ENCODE data around the gene EPN2. TPM values are rescaled to one million over a fixed set of nuclear protein-coding genes. Genes with fewer than 3 reads are reported as not detected.

The EPN2 gene
- total and polyA plus RNA-seq, 2 donors (not counting 1 experiment from before 2014, with no cell fraction given): 23.8 to 36.0 TPM

DNA sequence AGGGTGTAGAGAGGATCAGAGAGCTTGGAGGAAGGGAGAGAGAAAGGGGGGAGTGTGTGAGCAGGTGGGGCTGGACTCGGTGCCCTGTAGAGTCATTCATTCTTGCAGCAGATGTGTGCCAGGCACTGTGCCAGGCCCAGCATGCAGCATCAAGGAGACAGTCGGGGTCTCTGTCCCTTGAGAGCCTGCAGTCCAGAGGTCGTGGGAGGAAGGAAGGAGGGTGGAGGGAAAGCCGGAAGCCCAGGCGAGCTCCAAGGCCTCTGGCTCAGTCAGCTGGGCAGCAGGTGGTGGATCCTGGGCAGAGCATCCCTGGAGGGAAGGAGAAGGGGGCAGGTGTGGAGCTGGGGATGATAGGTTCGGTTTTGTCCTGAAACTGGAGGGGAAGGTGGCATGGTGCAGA is 27.5 kb downstream of the EPN2 start:
- no peak overlapping the region for H2AFZ ChIP-seq (ENCODE audit: low read length)
- H3K27ac ChIP-seq (ENCODE audit: insufficient read depth, low read length): no peak overlapping the region
- H3K4me1 ChIP-seq (ENCODE audit: control insufficient read depth, extremely low read depth, insufficient read depth, low read length): peaks cover 21% of the 10 kb centered on the region
- no peaks in the 10 kb centered on the region for H3K9me3 ChIP-seq (ENCODE audit: control insufficient read depth, insufficient read depth, low read depth, low read length)
- no peak for DNase-seq (ENCODE audit: low read depth in 2 of 2)
- H3K4me2 ChIP-seq (ENCODE audit: extremely low read depth, insufficient read depth, low read length): no peak overlapping the region
- no peaks in the 10 kb centered on the region for H3K27me3 ChIP-seq (ENCODE audit: control insufficient read depth, insufficient read depth, low read length)
- no peaks in the 10 kb centered on the region for H3K36me3 ChIP-seq (ENCODE audit: control insufficient read depth, insufficient read depth, low read length)
- H3K4me3 ChIP-seq (replicated peaks in 1 of 4; ENCODE audit: control extremely low read depth in 1 of 4, insufficient read depth in 1 of 4, low read depth in 3 of 4, low read length in 4 of 4): no peak overlapping the region
- no peak for TF ChIP-seq EZH2 (IDR thresholded peaks at IDR 0.05; ENCODE audit: low read length, missing control alignments)
- TF ChIP-seq, protein P1, sequence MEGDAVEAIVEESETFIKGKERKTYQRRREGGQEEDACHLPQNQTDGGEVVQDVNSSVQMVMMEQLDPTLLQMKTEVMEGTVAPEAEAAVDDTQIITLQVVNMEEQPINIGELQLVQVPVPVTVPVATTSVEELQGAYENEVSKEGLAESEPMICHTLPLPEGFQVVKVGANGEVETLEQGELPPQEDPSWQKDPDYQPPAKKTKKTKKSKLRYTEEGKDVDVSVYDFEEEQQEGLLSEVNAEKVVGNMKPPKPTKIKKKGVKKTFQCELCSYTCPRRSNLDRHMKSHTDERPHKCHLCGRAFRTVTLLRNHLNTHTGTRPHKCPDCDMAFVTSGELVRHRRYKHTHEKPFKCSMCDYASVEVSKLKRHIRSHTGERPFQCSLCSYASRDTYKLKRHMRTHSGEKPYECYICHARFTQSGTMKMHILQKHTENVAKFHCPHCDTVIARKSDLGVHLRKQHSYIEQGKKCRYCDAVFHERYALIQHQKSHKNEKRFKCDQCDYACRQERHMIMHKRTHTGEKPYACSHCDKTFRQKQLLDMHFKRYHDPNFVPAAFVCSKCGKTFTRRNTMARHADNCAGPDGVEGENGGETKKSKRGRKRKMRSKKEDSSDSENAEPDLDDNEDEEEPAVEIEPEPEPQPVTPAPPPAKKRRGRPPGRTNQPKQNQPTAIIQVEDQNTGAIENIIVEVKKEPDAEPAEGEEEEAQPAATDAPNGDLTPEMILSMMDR (conservative IDR thresholded peaks at IDR 0.05 in 1 of 2, IDR thresholded peaks at IDR 0.05 in 1 of 2; ENCODE audit: low read depth in 1 of 2, low read length in 2 of 2): no peak
- H3K79me2 ChIP-seq (ENCODE audit: control insufficient read depth, insufficient read depth, low read length): peaks cover 44% of the 10 kb centered on the region
- H3K9ac ChIP-seq (ENCODE audit: insufficient read depth, low read length): no peak overlapping the region
- H4K20me1 ChIP-seq (ENCODE audit: control insufficient read depth, extremely low read depth, insufficient read depth, low read length): peaks cover 7% of the 10 kb centered on the region

DNA sequence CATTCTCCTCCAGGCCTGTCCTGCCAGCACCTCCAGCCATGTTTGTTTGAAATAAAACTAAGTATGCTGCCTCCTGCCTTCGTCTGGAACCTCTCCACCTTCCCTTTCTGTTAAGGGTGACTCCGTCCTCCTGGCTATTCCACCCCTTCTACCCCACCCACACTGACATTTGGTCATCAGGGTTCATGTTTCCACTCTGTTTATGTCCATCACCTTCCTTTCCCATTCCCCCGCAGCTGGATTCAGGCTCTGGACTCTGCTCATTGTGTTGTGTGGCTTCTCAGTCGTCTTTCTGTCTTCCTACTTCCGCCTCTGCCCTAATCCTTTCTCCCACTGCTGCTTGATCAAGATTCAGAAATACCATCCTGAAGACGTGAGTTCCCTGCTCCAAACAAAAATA is 28.6 kb downstream of the EPN2 start:
- peaks cover 41% of the 10 kb centered on the region for H3K79me2 ChIP-seq (ENCODE audit: control insufficient read depth, insufficient read depth, low read length)
- peaks cover 7% of the 10 kb centered on the region for H4K20me1 ChIP-seq (ENCODE audit: control insufficient read depth, extremely low read depth, insufficient read depth, low read length)
- no peaks in the 10 kb centered on the region for H3K9me3 ChIP-seq (ENCODE audit: control insufficient read depth, insufficient read depth, low read depth, low read length)
- H3K27ac ChIP-seq (ENCODE audit: insufficient read depth, low read length): no peak overlapping the region
- H3K4me3 ChIP-seq (replicated peaks in 1 of 4; ENCODE audit: control extremely low read depth in 1 of 4, insufficient read depth in 1 of 4, low read depth in 3 of 4, low read length in 4 of 4): no peak overlapping the region
- H3K36me3 ChIP-seq (ENCODE audit: control insufficient read depth, insufficient read depth, low read length): no peaks in the 10 kb centered on the region
- no peak for DNase-seq (ENCODE audit: low read depth in 2 of 2)
- H2AFZ ChIP-seq (ENCODE audit: low read length): no peak overlapping the region
- H3K4me2 ChIP-seq (ENCODE audit: extremely low read depth, insufficient read depth, low read length): no peak overlapping the region
- H3K9ac ChIP-seq (ENCODE audit: insufficient read depth, low read length): no peak overlapping the region
- TF ChIP-seq, protein P1 (conservative IDR thresholded peaks at IDR 0.05 in 1 of 2, IDR thresholded peaks at IDR 0.05 in 1 of 2; ENCODE audit: low read depth in 1 of 2, low read length in 2 of 2): no peak
- TF ChIP-seq EZH2 (IDR thresholded peaks at IDR 0.05; ENCODE audit: low read length, missing control alignments): no peak
- peaks cover 21% of the 10 kb centered on the region for H3K4me1 ChIP-seq (ENCODE audit: control insufficient read depth, extremely low read depth, insufficient read depth, low read length)
- H3K27me3 ChIP-seq (ENCODE audit: control insufficient read depth, insufficient read depth, low read length): no peaks in the 10 kb centered on the region

DNA sequence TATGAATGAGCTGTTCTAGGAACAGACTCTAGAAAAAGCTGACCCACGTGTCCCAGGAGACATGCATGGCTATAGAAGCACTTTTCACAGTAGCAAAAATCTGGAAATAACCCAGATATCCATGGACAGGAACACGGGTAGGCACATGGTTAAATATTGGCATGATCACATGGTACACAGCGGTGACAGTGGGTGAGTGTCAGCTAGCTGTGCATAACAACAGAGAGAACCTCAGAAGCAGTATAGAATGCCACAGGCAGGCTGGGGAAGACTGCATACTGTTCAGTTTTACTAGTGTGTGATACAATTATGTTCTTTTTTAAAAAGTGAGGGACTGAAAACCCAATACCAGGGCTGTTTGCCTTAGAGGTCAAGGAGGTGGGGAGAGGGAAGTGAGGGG is 31.4 kb downstream of the EPN2 start:
- no peak for TF ChIP-seq EZH2 (IDR thresholded peaks at IDR 0.05; ENCODE audit: low read length, missing control alignments)
- TF ChIP-seq, protein P1 (conservative IDR thresholded peaks at IDR 0.05 in 1 of 2, IDR thresholded peaks at IDR 0.05 in 1 of 2; ENCODE audit: low read depth in 1 of 2, low read length in 2 of 2): no peak
- Histone ChIP-seq H3K4me3 (replicated peaks in 1 of 4; ENCODE audit: control extremely low read depth in 1 of 4, insufficient read depth in 1 of 4, low read depth in 3 of 4, low read length in 4 of 4) (no peak overlapping the region), H3K27ac (ENCODE audit: insufficient read depth, low read length) (no peak overlapping the region), H2AFZ (ENCODE audit: low read length) (no peak overlapping the region), H3K79me2 (ENCODE audit: control insufficient read depth, insufficient read depth, low read length) (peaks cover 42% of the 10 kb centered on the region), H3K4me1 (ENCODE audit: control insufficient read depth, extremely low read depth, insufficient read depth, low read length) (peaks cover 14% of the 10 kb centered on the region), H4K20me1 (ENCODE audit: control insufficient read depth, extremely low read depth, insufficient read depth, low read length) (peaks cover 7% of the 10 kb centered on the region), H3K36me3 (ENCODE audit: control insufficient read depth, insufficient read depth, low read length) (no peaks in the 10 kb centered on the region), H3K9ac (ENCODE audit: insufficient read depth, low read length) (no peak overlapping the region), H3K27me3 (ENCODE audit: control insufficient read depth, insufficient read depth, low read length) (no peaks in the 10 kb centered on the region), H3K4me2 (ENCODE audit: extremely low read depth, insufficient read depth, low read length) (no peak overlapping the region), H3K9me3 (ENCODE audit: control insufficient read depth, insufficient read depth, low read depth, low read length) (no peaks in the 10 kb centered on the region)
- DNase-seq (ENCODE audit: low read depth in 2 of 2): no peak
